Measurements from ENCODE around the gene CFAP77. TPM values are rescaled to one million over a fixed set of nuclear protein-coding genes. Genes with fewer than 3 reads are reported as not detected.

CFAP77 gene
- total RNA-seq, 1 donor from 2014 or later, result not detected

GRCh38 chr9:132547052-132547431, 137.0 kb downstream of the CFAP77 start:
- ATAC-seq (ENCODE audit: low read depth) (no peak), DNase-seq (no peak)
- Mint-ChIP-seq H3K27ac (no peak overlapping the region), H3K4me3 (no peak overlapping the region), H3K27me3 (peaks cover 10% of the 10 kb centered on the region), H3K36me3 (ENCODE audit: low read depth) (no peaks in the 10 kb centered on the region), H3K4me1 (peaks cover 3% of the 10 kb centered on the region), H3K9me3 (no peaks in the 10 kb centered on the region)
- intact Hi-C loops (cut with micrococcal nuclease), result no loop called here
- CTCF ChIA-PET, result no interaction called here
- POLR2A ChIA-PET, result no interaction called here
- TF ChIP-seq CTCF (IDR thresholded peaks at IDR 0.05), result no peak

- H3K27ac Mint-ChIP-seq, result no peak overlapping the region
- H3K9me3 Mint-ChIP-seq, result no peaks in the 10 kb centered on the region
- no peak overlapping the region for H3K4me3 Mint-ChIP-seq
- ChIA-PET POLR2A (no interaction called here), CTCF (no interaction called here)
- no peak for ATAC-seq (ENCODE audit: low read depth)
- intact Hi-C loops (cut with micrococcal nuclease), result no loop called here
- H3K27me3 Mint-ChIP-seq, result peaks cover 10% of the 10 kb centered on the region
- no peak for TF ChIP-seq CTCF (IDR thresholded peaks at IDR 0.05)
- peaks cover 3% of the 10 kb centered on the region for H3K4me1 Mint-ChIP-seq
- no peaks in the 10 kb centered on the region for H3K36me3 Mint-ChIP-seq (ENCODE audit: low read depth)
- DNase-seq, result no peak
These were observed 137.4 kb downstream of the CFAP77 start for GRCh38 chr9:132547436-132547835.

- intact Hi-C loops (cut with micrococcal nuclease), result no loop called here
- no peak overlapping the region for H3K27ac Mint-ChIP-seq
- no peak overlapping the region for H3K4me3 Mint-ChIP-seq
- H3K9me3 Mint-ChIP-seq, result peaks cover 5% of the 10 kb centered on the region
- TF ChIP-seq CTCF (IDR thresholded peaks at IDR 0.05), result no peak
- H3K4me1 Mint-ChIP-seq, result peaks cover 3% of the 10 kb centered on the region
- ChIA-PET POLR2A (no interaction called here), CTCF (no interaction called here)
- peaks cover 10% of the 10 kb centered on the region for H3K27me3 Mint-ChIP-seq
- H3K36me3 Mint-ChIP-seq (ENCODE audit: low read depth), result no peaks in the 10 kb centered on the region
- DNase-seq (no peak), ATAC-seq (ENCODE audit: low read depth) (no peak)
These were observed 138.1 kb downstream of the CFAP77 start for GRCh38 chr9:132547976-132548730.

- peaks cover 3% of the 10 kb centered on the region for H3K4me1 Mint-ChIP-seq
- TF ChIP-seq CTCF (IDR thresholded peaks at IDR 0.05), result no peak
- ATAC-seq (ENCODE audit: low read depth) (no peak), DNase-seq (no peak)
- ChIA-PET POLR2A (no interaction called here), CTCF (no interaction called here)
- no peaks in the 10 kb centered on the region for H3K36me3 Mint-ChIP-seq (ENCODE audit: low read depth)
- H3K27ac Mint-ChIP-seq, result no peak overlapping the region
- peaks cover 8% of the 10 kb centered on the region for H3K9me3 Mint-ChIP-seq
- no peak overlapping the region for H3K4me3 Mint-ChIP-seq
- peaks cover 10% of the 10 kb centered on the region for H3K27me3 Mint-ChIP-seq
- intact Hi-C loops (cut with micrococcal nuclease), result no loop called here
These were observed 139.0 kb downstream of the CFAP77 start for GRCh38 chr9:132548751-132549640.

- H3K27me3 Mint-ChIP-seq, result peaks cover 12% of the 10 kb centered on the region
- H3K36me3 Mint-ChIP-seq (ENCODE audit: low read depth), result no peaks in the 10 kb centered on the region
- H3K4me1 Mint-ChIP-seq, result no peaks in the 10 kb centered on the region
- H3K27ac Mint-ChIP-seq, result no peak overlapping the region
- CTCF ChIA-PET, result no interaction called here
- H3K9me3 Mint-ChIP-seq, result peaks cover 8% of the 10 kb centered on the region
- DNase-seq, result no peak
- POLR2A ChIA-PET, result no interaction called here
- no peak for ATAC-seq (ENCODE audit: low read depth)
- no peak for TF ChIP-seq CTCF (IDR thresholded peaks at IDR 0.05)
- intact Hi-C loops (cut with micrococcal nuclease), result no loop called here
- no peak overlapping the region for H3K4me3 Mint-ChIP-seq
These were observed 141.5 kb downstream of the CFAP77 start for GRCh38 chr9:132551556-132551955.
